NCI-H226 (cell line): ENCODE data around the gene AVPR2.

Source experiments
- DNase-seq: peaks from one replicate; pipeline ENCODE4 v3.0.0-alpha.2; 2015

The AVPR2 gene

DNA sequence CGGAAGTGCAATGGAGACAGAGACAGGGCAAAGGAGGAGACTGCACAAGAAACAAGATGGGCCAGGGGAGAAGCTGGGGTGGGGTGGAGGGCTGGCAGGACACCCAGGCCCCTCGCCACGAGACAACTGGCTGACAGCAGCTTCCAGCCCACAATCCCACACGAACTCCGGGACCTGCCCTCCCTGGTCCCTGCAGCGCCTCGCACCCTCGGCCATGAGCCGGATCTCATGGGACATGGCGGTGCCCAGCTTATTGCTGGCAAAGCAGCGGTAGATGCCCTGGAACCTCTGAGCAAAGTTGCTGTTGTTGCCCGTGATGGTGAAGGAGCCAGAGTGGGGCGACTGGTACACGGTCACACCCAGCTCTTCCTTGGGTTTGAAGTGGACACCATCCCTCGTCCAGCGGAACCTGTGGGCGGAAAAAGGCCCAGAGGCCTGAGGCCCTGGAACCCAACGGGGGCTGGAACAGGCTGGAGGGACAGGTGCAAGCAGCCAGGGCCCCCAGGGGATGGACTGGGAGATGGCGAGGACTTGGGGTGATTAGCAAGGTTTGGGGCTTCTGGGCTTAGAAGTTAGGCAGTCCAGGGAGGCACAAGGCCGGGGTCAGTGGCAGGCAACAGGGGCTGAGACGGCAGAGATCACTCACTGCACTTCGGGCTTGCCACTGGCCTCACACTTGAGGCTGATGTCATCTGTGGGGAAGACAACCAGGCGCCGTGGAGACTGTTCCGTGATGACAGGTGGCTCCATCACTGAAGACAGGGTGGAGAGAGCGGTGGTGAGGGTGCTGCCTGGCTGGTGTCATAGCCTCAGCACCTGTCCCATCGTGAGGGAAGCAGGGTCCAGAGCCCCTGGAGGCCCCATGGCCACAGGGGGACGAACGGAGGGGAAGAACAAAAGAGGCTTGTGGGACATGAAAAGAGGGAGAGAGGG lies 32.3 kb upstream of the AVPR2 start:
- no peak for DNase-seq

DNA sequence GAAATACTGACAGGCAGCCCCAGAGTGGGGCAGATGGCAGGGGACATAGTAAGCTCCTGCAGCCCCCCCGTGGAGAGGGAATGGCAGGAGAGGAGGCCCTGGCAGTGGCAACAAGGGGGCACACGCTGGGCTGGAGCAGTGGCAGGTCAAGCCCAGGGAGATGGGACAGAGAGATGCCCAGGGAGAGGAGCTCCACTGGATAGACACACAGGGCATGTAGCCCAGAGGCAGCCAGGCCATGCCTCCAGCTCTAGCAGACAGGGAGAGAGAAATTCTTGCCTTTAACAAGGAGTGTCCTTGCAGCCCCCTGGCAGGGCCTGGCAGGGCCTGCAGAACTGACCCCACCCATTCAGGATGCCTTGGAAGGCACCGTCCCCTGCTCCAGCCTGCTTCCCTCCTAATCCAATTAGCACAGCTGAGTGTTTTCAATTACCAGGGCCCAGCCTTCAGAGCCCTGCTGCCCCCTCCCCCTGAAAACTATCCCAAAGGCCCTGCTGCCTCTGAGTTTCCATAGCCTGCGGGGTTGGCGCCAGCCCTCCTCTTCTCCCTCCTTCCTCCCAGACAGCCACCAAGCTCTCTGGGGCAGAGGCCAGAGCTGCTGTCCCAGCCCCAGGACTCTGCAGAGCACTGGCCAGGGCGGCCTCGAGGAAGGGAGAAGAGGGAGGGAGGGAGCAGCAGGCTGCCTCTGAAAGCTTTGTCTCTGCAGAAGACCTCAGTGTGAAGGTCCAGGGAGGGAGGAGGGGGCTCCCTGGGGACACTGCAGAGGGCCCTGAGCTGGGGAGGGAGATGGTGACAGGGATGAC lies 31.0 kb upstream of the AVPR2 start:
- DNase-seq: no peak

DNA sequence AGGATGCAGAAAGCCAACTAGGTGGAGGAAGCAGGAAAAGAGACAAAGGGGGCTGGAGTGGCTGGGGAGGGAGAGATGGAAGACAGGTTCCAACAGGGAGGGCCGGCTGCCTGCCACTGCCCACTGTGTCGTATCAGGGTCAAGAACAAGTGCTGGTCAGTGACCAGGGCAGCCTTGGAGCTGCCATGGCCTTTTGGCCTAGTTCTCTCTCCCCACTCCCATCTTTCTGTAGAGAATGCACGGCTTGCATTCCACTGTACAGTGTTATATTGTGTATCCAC lies 30.4 kb upstream of the AVPR2 start:
- DNase-seq: no peak

DNA sequence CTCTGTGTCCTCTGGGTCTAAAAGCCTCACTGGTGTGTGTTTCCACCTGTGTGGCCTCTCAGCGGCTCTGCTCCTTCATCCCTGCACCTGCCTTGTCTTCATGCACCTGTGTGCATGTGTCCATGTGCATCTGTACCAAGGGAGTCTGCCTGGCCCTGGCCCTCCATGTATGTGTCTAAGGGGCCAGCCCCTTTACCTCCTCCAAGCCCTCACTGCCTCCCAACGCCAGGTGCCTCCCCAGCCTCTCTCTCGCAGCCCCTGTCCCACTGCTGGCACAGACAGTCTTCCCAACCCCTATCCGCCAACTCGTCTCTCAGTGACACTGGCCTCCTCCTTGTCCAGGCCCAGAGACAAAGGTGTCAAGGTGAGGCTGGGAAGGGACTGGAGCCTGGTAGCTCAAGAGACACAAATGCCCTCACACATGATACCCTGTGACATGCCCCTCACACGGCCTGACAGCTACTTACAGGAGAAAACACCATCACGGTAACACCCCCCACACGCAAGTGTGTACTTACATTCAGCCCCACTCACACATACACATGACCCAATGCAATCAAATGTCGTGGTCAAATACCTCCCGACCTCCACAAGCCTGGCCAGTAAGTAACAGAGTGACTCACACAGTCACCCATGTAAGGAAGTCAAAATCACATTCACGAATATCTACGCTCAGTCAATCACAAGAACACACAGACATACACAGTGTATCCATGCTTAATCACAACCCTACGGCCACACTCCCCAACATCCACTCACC lies 29.9 kb upstream of the AVPR2 start:
- DNase-seq: no peak

DNA sequence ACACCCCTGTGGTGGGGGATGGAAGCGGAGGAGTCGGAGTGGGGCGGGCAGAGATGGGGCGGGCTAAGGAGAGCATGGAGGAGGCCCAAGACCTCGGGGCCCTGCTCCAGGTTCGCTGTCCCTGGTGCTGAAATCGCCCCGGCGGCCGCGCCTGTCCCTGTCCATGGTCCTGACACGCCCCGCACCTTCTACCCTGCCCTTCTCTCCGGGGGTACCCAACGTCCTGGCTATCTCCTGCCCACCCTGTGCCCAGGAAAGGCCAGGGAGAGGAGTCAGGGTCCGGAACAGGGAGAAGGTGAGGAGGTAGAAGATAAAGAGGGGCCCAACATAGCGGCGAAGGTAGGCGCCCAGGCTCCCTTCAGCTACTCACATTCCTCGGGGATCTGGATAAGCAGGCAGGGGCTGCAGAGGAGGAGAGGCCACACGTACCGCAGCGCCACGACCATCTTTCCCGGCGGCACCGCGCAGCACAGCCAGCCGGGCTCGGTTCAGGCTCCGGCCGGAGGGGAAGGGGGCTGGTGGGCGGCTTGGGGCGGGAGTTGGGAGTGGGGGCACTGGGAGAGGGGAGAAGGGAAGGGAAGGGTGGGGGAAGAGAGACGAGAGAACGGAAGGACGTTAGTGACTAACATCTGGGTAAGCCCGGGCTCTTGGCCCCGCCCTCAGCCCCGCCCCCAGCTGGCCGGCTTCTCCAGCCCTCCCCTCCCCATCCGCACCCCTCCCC lies 28.9 kb upstream of the AVPR2 start:
- peak; percentile 30 for DNase-seq

DNA sequence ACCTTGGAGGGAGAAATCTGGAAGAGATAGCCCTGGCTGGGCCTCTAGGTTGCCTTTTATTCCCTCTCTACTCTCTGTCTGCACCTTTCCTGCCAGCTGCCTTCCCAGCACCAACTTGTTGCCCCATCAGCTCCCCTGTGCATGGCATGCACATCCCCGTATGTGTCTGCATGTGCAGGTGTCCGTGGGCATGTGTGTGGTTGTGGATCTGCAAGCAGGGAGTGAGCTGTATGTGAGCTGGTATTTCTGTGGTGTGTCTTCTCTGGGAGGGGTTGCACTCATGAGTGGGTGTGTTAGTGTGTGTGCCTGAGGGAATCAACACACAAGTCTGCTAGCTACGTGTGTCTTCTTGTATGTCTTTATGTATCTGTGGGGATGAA lies 28.4 kb upstream of the AVPR2 start:
- no peak for DNase-seq

DNA sequence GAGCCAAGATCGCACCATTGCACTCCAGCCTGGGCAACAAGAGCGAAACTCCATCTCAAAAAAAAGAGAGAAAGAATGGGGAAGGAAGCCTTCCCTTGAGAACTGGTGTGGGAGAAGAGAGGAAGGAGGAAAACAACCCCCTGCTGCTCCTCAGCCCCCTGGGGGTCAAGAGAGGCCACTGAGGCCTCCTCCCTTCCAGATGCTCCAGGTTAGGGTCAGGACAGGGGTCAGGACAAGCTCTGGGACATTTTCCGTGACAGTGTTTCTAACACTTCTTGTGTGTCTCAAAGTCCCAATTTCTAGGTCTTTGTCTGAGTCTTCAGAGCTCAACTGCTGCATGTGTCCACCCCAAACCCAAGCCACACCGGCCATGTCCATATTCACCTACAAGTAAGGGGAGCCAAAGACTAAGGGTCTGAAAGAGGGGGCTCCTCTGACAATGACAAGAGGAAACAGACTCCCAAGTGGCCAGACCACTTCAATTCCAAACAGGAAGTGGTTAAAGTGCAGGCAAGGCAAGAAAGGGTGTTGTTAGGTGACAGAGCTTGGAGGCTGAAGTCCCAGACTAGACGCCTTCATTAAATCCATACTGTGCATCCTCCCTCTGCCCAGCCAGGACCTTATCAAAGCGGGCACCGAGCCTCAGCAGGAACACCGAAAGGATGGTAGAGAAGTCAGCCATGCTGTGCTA lies 26.8 kb upstream of the AVPR2 start:
- no peak for DNase-seq

DNA sequence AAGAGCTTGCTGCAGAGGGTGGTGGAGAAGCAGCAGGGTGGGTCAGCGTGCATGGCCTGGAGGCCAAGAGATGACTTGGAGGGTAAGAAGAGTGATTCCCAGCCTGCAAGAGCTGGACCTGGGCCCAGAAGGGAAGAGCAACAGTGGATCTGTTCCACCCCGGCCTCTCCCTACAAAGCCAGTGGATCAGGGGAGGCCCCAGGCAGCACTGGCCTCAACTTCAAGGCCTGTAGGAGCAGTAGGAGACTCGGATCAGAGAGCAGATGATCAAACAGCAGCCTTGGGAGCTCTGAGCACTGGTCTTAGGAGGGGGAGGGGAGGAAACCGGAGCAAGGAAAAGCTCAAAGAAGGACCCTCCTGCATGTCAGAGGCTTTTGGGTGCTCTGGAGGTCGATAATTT lies 26.1 kb upstream of the AVPR2 start:
- DNase-seq: no peak

DNA sequence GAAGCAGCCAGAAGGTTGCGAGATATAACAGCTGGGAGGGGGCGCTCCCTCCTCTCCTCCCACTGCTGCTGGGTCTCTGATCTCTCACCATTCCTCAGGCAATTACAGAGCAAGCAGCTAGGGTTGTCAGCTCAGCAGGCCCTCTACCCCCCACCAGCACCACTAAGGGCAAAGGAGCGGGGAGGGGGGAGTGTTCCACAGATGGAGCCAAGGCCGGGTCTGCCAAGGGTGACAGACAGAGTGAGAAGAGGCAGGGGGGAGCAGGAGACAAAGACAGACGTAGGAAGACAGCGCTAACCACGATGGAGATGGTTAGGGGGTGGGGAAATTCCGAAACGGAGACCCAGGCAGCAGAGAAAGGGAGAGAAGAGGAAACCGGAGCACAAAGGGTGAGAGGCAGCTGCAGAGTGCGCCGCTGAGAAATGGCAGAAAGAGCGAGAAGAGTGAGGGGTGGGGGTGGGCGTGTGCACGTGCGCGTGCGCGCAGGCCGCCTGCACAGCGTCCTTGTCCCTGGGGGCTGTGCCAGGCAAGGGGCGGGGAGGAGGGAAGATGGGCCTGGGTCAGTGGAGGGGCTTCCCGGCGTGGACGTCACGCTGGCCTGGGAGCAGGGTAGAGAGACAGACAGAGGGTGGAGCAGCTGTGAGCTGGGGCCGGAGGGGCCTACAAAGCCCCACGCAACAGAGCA lies 25.4 kb upstream of the AVPR2 start:
- no peak for DNase-seq

DNA sequence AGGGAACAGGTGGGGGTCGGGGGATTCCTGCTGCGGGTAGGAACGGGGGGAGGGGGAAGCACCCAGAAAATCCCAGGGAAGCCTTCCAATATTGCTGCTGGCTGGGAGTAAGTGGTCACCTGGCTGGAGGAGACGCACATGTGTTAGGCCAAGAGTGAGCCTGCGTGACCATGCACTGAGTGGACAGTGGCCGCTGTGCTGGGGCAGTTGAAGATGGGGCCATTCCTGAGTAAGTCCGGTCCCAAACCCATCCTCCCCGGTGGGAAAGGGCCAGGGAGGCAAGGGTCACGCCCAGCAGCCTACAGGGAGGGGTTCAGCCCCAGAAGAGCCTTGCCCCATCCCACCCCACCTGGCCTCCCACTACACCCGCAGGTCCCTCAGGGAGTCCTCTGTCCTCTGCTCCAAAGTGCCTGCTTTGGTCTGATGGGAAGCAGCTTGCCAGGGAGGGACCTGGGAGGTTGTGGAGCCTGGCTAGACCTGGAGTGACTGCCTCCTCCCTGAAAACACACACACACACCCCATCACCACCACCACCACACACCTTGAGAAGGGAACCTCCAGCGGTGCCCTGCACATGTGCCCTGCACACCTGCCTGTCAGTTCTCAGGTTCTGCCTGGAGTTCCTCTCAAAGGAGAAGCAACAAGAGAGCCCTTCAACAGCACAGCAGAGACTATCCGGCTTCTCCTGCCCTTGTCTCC lies 24.6 kb upstream of the AVPR2 start:
- DNase-seq: no peak

DNA sequence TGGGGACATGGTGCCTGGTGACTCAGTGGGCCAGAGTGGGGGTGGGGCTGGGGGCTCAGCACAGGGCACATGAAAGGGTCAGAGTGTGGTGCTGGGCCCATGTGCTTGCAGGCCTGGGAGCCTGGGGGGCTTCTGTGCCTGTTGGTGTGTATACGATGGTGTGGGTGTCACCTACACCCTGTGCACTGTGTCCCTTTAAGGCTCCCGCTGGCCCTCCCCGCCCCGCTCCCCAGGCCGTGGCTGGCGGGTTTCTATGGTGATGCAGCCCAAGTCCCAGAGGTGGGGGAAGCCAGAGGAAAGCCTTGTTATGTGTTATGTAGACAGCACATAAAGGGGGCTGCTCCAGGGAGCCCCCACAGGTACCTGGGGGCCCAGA lies 24.0 kb upstream of the AVPR2 start:
- no peak for DNase-seq

DNA sequence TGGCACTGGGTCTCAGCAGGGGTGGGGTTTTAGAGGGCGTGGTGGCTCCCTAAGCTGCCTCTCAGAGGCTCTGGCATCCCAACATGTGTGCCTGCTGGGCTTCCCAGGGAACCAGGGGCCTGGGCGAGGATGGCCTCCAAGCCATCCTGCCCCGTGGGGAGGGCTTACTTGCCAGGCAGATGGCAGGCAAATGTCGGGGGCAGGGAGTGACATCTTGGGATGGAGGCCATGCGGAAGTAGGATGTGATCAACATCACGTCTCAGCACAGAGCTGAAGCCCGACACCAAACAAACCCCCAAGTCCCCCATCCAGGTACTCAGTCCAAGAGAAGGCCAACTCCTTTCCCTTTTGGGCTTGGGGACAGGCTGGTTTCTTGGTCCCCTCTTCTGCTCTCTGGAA lies 23.2 kb upstream of the AVPR2 start:
- DNase-seq: no peak

DNA sequence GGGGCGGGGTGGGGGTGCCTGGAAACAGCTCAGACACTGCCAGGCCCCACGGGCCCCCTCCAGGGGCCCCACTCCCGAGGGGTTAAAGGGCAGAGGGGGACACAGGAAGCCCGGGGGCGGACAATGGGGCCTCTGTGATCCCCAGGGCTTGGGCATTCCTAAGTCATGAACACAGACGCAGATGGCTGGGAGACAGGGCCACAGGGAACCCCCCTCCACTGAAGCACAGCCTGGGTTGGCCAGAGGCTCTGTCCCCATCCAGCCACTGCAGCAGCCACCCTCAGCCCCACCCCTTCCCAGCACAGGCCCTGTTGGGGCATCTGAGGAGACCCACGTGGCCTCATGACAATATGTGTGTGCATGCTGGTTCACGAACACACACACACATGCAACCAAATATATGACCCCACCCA lies 22.4 kb upstream of the AVPR2 start:
- no peak for DNase-seq

DNA sequence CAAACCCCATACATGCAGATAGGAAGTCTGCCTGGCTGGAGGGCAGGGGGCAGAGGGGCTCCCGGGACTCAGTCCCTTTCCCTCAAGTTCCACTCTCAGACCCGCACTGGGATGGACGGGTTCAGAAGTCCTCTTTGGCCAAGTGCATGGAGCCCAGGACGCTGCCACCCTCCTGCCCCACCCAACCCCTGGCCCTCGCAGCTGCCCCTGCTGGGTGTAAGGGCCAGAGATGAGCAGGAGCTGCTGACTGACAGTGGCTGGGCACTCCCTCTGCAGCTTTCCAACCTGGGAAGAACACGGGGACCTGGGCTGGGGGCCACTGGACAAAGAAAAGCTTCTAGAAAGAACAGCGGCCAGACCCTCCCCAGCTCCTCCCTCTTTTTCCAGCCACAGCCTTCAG lies 21.9 kb upstream of the AVPR2 start:
- no peak for DNase-seq

DNA sequence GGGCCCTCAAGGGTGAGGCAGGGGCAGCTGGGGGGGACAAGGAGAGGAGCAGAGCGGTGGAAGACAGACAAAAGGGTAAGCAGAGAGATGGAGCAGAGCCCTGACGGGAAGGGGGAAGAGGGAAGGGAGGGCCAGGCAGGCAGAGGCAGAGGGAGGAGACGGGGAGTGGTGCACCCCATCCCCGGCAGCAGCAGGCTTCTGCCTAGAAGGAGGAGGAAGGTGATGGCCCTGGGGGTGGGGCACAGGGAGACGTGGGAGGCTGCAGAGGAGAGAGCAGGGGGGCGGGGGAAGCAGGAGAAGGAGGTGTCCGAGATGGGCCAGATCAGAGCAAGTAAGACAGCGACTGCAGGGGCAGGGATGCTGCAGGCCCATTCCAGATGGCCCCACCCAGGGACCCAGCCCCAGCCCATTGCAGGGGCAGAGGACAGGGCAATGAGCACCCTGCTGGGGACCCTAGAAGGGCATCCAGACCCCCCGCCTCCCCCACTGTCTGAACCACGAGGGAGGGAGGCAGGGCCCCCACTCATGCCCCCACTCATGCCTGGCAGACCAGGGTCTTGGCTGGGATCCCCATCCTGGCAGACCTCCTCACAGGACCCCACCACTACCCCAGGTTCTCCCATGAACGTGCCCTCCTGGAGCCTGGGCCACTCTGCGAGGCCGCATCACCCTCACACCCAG lies 21.2 kb upstream of the AVPR2 start:
- DNase-seq: no peak

DNA sequence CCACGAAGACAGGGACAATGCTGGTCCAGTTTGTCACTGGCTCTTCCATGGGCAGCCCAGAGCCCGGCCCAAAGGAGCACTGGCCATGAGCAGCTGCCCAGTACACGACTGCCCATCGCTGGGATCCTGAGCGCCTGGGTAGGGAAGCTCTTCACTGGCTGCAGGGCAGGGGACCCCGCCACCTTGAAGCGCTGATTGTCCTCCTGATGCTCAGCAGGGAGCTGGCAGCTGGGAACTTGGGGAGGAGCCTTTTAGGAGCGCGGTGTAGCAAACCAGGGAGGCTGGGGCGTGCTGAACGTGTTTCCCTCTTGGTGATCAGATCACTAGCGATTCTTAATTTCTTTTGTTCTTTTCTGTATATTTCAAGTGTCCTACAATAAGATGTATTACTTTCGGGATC lies 20.3 kb upstream of the AVPR2 start:
- no peak for DNase-seq

DNA sequence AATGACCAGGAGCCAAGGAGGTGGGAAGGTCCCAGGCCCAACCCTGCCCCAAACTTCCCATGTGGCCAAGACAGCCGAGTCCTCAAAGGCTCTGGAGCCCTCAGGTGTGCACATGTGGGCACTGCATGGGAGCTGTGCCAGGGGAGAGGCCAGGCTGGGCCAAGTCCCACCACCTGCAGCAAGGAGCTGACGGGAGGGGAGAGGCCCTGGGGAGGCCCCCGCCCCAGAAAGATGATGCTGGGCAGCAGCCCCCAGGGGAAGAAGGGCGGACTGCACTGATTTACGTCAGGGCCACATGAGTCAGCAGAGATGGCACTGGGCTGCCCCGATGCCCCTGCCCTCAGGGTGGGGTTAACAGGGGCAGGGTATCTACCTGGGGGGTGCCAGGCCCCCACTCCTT lies 19.9 kb upstream of the AVPR2 start:
- peak; percentile 42 for DNase-seq

DNA sequence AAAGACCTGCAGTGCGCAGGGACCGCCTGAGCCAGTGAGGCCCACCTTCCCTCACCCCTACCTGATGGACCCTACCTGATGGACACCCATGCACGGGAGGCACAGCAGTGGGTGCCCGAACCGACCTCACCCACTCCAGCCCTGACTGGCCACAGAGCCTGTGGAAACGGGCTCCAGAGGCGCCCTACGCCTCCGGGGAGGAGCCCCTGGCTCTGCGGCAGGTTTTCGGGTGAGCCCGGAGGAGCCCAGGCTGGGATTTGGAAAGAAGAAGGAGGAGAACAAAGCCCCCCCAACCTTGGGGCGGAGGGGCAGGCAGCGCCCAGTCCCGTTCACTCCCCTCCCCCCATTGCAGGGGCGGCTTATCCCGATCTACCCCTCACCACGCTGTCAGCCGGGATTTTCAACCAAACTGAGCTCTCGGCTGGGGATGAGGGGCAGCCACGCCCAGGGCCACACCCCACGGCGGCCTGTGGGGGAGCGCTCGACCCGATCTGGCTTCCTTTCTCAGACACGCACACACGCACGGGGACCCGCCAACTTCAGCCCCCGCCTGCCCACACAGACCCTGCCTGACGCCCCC lies 19.2 kb upstream of the AVPR2 start:
- no peak for DNase-seq

DNA sequence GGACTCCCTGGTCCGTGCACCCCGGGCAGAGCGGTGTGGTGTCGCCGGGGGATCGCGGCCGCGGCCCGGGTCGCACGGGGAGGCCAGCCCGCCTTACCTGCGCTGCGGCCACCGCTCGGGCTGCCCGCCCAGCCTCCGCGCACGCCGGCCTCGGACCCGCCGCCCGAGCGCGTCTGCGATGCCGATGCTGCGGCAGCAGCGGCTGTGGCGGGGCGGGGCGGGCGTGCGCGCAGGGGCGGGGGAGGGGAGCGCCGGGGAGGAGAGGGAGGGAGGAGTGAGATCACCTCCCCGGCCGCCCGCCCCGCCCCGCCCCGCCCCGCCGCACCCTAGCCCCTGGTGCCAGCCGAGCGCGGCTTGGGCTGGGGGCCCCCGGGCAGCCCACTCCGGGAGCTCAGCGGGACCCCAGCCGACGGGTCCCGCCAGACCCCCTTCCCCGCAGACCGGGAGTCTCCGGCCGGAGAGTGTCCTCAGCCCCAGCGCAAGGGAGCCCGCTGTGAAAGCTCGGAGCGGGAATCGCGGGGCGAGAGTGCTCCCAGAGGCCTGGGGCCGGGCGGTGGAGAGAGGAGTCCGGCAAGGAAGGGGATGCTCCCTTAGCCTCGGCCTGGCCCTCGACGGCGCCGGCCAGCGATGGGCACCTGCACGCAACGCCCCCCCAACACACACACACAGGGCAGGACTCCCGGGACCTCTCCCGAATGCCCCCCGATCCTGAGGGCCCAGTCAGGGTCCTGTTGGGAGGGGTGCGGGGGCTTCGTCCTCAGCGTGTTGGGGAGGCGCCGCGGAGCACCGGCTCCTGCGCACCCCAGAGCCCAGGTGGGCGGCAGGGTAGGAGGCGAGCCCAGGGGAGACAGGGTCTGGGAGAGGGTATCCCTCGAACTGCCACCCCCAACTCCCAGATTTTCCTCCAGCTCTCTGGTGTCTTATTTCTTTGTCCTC lies 18.2 kb upstream of the AVPR2 start, which contains the start of gene L1CAM:
L1CAM (minus strand) TSS at position 206 of the 936 bp plus-strand sequence. CDS start 10,337 bp downstream, outside the sequence.
- DNase-seq: no peak
